Loucy (cell line): Measurements from ENCODE around the gene TAGLN2.

ENCODE experiments used
- H2AFZ ChIP-seq: fragments of 200-600 bp; sonication (generic); 2 replicates; pipeline ENCODE4 v1.6.0; 2016; ENCODE audit warnings: antibody characterized with exemption, mild to moderate bottlenecking, low read length, moderate library complexity
- H3F3A ChIP-seq: fragments of 200-600 bp; 2 replicates; pipeline ENCODE4 v1.6.0; 2016; ENCODE audit warnings: antibody characterized with exemption, low read depth, mild to moderate bottlenecking
- H3K27me3 ChIP-seq: fragments of 200-600 bp; sonication (generic); 2 replicates; pipeline ENCODE4 v1.6.1; 2014; ENCODE audit warnings: low read length, mild to moderate bottlenecking; ENCODE audit not compliant: insufficient read depth, poor library complexity, severe bottlenecking
- H3K36me3 ChIP-seq: fragments of 200-600 bp; sonication (generic); 2 replicates; pipeline ENCODE4 v1.6.1; 2016; ENCODE audit warnings: low read length; ENCODE audit not compliant: insufficient read depth
- H3K4me1 ChIP-seq: fragments of 200-600 bp; sonication (generic); 2 replicates; pipeline ENCODE4 v1.5.1; 2014; ENCODE audit warnings: low read length, mild to moderate bottlenecking; ENCODE audit not compliant: insufficient read depth, poor library complexity, severe bottlenecking
- H3K4me2 ChIP-seq: fragments of 200-600 bp; sonication (generic); 2 replicates; pipeline ENCODE4 v1.6.0; 2014; ENCODE audit warnings: antibody characterized with exemption, low read length, low read depth, mild to moderate bottlenecking; ENCODE audit not compliant: poor library complexity, severe bottlenecking
- H3K4me3 ChIP-seq: fragments of 200-600 bp; sonication (generic); 2 replicates; pipeline ENCODE4 v1.5.1; 2014; ENCODE audit warnings: low read length, mild to moderate bottlenecking, mixed read lengths; ENCODE audit not compliant: poor library complexity, severe bottlenecking
- H3K79me2 ChIP-seq: fragments of 200-600 bp; sonication (generic); 2 replicates; pipeline ENCODE4 v1.6.1; 2014; ENCODE audit warnings: low read length; ENCODE audit not compliant: insufficient read depth
- H3K9ac ChIP-seq: fragments of 200-600 bp; sonication (generic); 2 replicates; pipeline ENCODE4 v1.6.0; 2014; ENCODE audit warnings: mild to moderate bottlenecking, low read depth, low read length, moderate library complexity; ENCODE audit not compliant: poor library complexity, severe bottlenecking
- H3K9me2 ChIP-seq: fragments of 200-600 bp; sonication (generic); replicated peaks from 2 replicates; pipeline ENCODE4 v1.6.1; 2016; ENCODE audit warnings: low read depth, low read length, mixed read lengths
- H3K9me3 ChIP-seq: fragments of 200-600 bp; sonication (generic); 2 replicates; pipeline ENCODE4 v1.6.1; 2014; ENCODE audit warnings: mild to moderate bottlenecking, antibody characterized with exemption, low read length, low read depth; ENCODE audit not compliant: insufficient read depth
- H4K20me1 ChIP-seq: fragments of 200-600 bp; sonication (generic); 2 replicates; pipeline ENCODE4 v1.6.0; 2014; ENCODE audit warnings: antibody characterized with exemption, low read length, mild to moderate bottlenecking; ENCODE audit not compliant: insufficient read depth, poor library complexity, severe bottlenecking
- EZH2phosphoT487 ChIP-seq: fragments of 200-600 bp; IDR thresholded peaks from 2 replicates; pipeline ENCODE4 v1.6.1; 2018; ENCODE audit warnings: antibody characterized with exemption, mild to moderate bottlenecking, moderate library complexity, borderline replicate concordance
- TF ChIP-seq, protein P1 (sequence below): fragments of 200-600 bp; sonication (generic); conservative IDR thresholded peaks from 2 replicates; pipeline ENCODE4 v1.5.1; 2014; ENCODE audit warnings: mild to moderate bottlenecking, antibody characterized with exemption, low read length

The TAGLN2 gene

GRCh38 chr1:159965263-159965662 lies 40.0 kb upstream of the TAGLN2 start:
- H3K79me2 ChIP-seq, result no peaks in the 10 kb centered on the region
- peaks cover 10% of the 10 kb centered on the region for H3K27me3 ChIP-seq
- no peaks in the 10 kb centered on the region for H3K9me2 ChIP-seq
- no peaks in the 10 kb centered on the region for H3K9me3 ChIP-seq
- H4K20me1 ChIP-seq, result no peaks in the 10 kb centered on the region
- H3K9ac ChIP-seq, result no peak overlapping the region
- H3K4me2 ChIP-seq, result no peak overlapping the region
- no peak overlapping the region for H3K4me3 ChIP-seq
- H3K4me1 ChIP-seq, result no peaks in the 10 kb centered on the region
- H2AFZ ChIP-seq, result no peak overlapping the region
- no peaks in the 10 kb centered on the region for H3K36me3 ChIP-seq
- H3F3A ChIP-seq, result no peaks in the 10 kb centered on the region
- TF ChIP-seq, protein P1, sequence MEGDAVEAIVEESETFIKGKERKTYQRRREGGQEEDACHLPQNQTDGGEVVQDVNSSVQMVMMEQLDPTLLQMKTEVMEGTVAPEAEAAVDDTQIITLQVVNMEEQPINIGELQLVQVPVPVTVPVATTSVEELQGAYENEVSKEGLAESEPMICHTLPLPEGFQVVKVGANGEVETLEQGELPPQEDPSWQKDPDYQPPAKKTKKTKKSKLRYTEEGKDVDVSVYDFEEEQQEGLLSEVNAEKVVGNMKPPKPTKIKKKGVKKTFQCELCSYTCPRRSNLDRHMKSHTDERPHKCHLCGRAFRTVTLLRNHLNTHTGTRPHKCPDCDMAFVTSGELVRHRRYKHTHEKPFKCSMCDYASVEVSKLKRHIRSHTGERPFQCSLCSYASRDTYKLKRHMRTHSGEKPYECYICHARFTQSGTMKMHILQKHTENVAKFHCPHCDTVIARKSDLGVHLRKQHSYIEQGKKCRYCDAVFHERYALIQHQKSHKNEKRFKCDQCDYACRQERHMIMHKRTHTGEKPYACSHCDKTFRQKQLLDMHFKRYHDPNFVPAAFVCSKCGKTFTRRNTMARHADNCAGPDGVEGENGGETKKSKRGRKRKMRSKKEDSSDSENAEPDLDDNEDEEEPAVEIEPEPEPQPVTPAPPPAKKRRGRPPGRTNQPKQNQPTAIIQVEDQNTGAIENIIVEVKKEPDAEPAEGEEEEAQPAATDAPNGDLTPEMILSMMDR, result no peak
- no peak for TF ChIP-seq EZH2phosphoT487

GRCh38 chr1:159964144-159964543 lies 38.8 kb upstream of the TAGLN2 start:
- H3K4me2 ChIP-seq, result no peak overlapping the region
- no peaks in the 10 kb centered on the region for H3K79me2 ChIP-seq
- TF ChIP-seq EZH2phosphoT487, result no peak
- TF ChIP-seq, protein P1, result no peak
- no peaks in the 10 kb centered on the region for H3F3A ChIP-seq
- no peaks in the 10 kb centered on the region for H3K9me3 ChIP-seq
- H3K9me2 ChIP-seq, result no peaks in the 10 kb centered on the region
- H3K4me1 ChIP-seq, result no peaks in the 10 kb centered on the region
- H2AFZ ChIP-seq, result no peak overlapping the region
- H4K20me1 ChIP-seq, result no peaks in the 10 kb centered on the region
- H3K4me3 ChIP-seq, result no peak overlapping the region
- H3K36me3 ChIP-seq, result no peaks in the 10 kb centered on the region
- H3K27me3 ChIP-seq, result peaks cover 10% of the 10 kb centered on the region
- no peak overlapping the region for H3K9ac ChIP-seq

- no peak overlapping the region for H3K4me3 ChIP-seq
- no peaks in the 10 kb centered on the region for H3K36me3 ChIP-seq
- no peaks in the 10 kb centered on the region for H3K79me2 ChIP-seq
- H3K4me2 ChIP-seq, result no peak overlapping the region
- no peaks in the 10 kb centered on the region for H3K9me3 ChIP-seq
- no peaks in the 10 kb centered on the region for H4K20me1 ChIP-seq
- peaks cover 6% of the 10 kb centered on the region for H3K27me3 ChIP-seq
- H2AFZ ChIP-seq, result no peak overlapping the region
- no peaks in the 10 kb centered on the region for H3K4me1 ChIP-seq
- H3F3A ChIP-seq, result no peaks in the 10 kb centered on the region
- TF ChIP-seq EZH2phosphoT487, result no peak
- TF ChIP-seq, protein P1, result no peak
- H3K9me2 ChIP-seq, result no peaks in the 10 kb centered on the region
- H3K9ac ChIP-seq, result no peak overlapping the region
Observed at GRCh38 chr1:159962176-159962575, 36.9 kb upstream of the TAGLN2 start.
